Sigmoid colon (tissue), 4 donors: ENCODE measurements around the gene MAPT.

Experiments used
- CTCF ChIP-seq, 4 experiments: fragments of 450-650 bp in 3 of 4; fragments of 200-600 bp in 1 of 4; IDR thresholded peaks; one replicate each; pipeline ENCODE4 v1.5.1; 2016 to 2019; ENCODE audit warnings: antibody characterized with exemption in 4 of 4, mild to moderate bottlenecking in 3 of 4, moderate library complexity in 2 of 4
- EP300 ChIP-seq, 4 donors: sonication (generic); formaldehyde crosslinking; IDR thresholded peaks; one replicate each; pipeline ENCODE4 v1.6.1; 2017; ENCODE audit warnings: antibody characterized with exemption in 4 of 4
- POLR2A ChIP-seq, 2 donors: fragments of 450-650 bp; IDR thresholded peaks; one replicate each; pipeline ENCODE4 v1.6.1; 2016; ENCODE audit warnings: antibody characterized with exemption in 2 of 2, mild to moderate bottlenecking in 2 of 2, moderate library complexity in 2 of 2
- POLR2AphosphoS5 ChIP-seq, 4 donors: sonication (generic); formaldehyde crosslinking; IDR thresholded peaks; one replicate each; pipeline ENCODE4 v1.6.1; 2017; ENCODE audit warnings: antibody characterized with exemption in 4 of 4

GRCh38 chr17:45871718-45872117 is 22.6 kb upstream of the MAPT start:
- TF ChIP-seq POLR2A (IDR thresholded peaks at IDR 0.05) (no peak), CTCF (IDR thresholded peaks at IDR 0.05) (no peak), POLR2AphosphoS5 (IDR thresholded peaks at IDR 0.05) (no peak), EP300 (IDR thresholded peaks at IDR 0.05) (no peak)
